DLD1 (cell line): Measurements from ENCODE around the gene SGMS1.
"Not testable (repeated sequence)": the region's sequence is repeated elsewhere in the genome, so short reads cannot be mapped to it uniquely, and the experiment has no call there.

Experiments
- in situ Hi-C: cut with HindIII; loops from 2 replicates; pipeline ENCODE4 v1.10.0; 2017; ENCODE audit warnings: low sequenced_read_pairs

The SGMS1 gene

DNA sequence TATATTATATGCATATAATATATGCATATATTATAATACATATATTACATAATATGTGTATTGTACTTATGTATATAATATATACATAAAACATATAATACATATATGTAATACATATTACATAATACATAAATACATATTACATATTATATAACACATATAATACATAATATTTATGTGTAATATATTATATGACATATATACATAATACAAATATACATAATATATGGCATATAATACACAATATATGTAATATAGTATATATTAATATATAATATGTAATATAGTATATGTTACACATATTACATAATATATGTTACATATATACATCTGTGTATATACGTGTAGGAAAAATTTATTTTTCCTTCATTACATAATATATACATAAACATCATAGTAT is 63.4 kb downstream of the SGMS1 start:
- in situ Hi-C loops = no loop called here

GRCh38 chr10:50558371-50558770 is 65.4 kb downstream of the SGMS1 start:
- in situ Hi-C loops = no loop called here

- in situ Hi-C loops = no loop called here
Observed at GRCh38 chr10:50557130-50557682, 66.5 kb downstream of the SGMS1 start.

DNA sequence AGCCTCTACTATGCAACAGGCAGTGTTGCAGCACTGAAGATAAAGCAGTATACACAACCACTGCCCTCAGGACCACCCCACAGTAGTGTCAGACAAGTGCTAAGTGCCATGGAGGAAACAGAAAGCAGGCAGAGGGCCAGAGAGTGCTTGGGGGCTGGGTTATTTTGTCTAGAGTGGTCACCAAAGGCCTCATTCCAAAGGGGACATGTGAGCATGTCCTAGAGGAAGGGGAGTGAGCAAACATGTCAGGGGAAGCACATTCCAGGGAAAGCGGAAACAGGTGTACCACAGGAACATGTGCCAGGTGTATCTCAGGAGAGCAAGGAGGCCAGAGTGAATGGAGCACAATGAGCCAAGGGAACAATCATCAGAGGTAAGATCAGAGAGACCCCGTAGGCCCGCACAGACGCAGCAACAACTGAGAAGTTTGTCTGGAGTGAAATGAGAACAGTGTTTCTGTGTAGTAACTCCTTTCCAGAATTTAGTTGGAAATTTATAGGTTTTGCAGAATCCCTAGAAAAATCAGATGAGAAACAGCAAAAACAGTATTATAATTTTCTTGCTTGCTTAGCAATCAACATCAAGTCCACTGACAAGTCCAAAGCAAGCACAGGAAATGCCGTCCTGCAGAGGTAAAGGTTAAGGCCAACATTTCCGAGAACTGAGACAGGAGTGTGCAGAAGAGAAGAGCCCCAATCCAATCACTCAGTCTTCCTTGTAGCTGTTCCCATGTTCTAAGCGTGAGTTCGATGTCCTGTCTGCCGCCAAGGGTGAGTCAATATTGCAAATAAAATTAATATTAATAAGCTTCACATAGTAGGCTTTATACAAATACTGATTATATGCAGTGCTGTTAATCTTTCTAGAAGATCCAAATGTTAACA is 67.3 kb downstream of the SGMS1 start:
- in situ Hi-C loops = no loop called here

GRCh38 chr10:50554995-50555568 is 68.7 kb downstream of the SGMS1 start:
- in situ Hi-C loops = no loop called here

DNA sequence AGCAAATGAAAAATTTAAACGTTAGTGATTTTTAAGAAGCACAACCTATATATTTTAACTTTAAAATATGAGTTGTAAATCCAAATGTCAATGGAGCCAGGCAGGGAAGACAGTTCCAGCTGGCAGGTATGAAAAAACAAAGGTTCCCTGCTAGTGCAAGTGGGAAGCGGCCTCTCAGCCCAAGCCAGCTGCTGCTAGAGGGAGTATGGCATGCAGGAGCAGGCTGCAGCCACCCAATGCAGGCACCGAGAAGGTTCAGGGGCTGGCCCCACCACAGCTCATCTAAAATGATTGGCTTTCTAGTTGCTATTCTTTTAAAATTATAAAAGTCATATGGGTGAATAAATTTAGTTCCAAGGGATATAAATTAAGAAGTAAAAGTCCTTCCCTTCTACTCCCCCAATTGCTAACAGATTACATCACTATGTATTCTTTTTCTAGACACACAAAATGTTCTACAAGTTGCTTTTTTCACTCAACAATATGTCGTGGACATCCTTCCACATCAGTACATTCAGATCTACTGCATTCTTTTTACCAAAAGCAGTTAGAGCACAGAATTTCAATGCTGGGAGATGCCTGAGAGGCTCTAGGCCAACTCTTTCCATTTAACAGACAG is 69.3 kb downstream of the SGMS1 start:
- in situ Hi-C loops = no loop called here

- in situ Hi-C loops = no loop called here
Observed at GRCh38 chr10:50552771-50553535, 70.8 kb downstream of the SGMS1 start.

DNA sequence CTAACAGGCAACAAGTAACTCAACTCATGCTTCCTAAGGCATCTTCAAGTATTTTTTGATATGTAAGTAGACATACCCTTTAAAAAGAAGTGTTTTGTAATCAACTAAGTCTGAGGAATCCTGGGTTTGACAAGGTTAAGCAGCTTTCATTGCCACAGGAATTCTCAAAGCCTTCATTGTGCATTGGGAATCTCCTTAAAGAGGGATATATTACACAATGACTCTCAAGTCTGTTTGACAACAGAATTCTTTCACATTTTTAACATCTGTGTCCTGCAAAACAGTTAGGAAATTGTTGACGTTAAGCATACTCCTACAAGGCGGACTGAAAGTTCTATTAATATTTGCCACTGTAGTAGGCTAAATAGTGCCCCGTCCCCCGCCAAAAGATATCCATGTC is 71.4 kb downstream of the SGMS1 start:
- in situ Hi-C loops = no loop called here

DNA sequence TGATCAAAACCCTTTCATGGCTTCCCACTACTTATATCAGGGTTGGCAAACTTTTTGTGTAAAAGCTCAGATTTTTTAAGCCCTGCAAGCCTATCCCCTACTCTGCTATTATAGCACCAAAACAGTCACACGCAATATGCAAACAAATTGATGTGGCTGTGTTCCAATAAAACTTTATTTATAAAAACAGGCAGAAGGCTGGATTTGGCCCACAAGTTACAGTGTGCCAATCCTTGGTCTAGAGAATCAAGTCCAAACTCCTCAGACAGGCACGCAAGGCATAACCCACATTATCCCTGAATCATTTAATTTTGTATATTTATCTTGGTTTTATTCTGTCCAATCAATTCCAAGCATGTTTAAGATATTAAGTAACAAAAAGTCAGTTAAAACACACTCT is 71.9 kb downstream of the SGMS1 start:
- in situ Hi-C loops = no loop called here

DNA sequence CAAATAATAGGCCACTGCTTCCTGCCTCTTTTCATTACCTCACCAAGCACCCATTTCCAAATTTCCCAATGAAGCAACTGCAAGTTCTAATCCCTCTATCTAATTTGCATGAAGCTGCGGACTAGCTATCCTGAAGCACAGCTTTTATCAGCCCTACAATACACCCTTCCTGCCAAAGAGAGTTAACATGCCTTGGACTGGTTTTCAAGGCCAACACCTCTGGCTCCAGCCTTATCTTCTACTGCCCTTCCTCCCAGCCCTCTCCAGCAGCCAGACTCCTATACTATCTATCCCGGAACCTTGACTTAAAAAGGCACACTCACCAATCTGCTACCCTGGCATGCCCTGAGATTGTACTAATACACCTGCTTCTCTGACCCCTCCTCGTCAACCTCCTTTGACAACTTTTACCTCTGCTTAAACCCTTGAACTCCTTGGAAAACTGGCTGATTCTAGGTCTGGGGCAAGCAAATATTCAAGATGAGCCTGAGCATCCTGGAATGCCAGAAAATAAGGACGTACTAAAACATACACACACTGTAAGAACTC is 73.4 kb downstream of the SGMS1 start:
- in situ Hi-C loops = no loop called here

GRCh38 chr10:50549186-50549585 is 74.6 kb downstream of the SGMS1 start:
- in situ Hi-C loops = not testable (repeated sequence)

DNA sequence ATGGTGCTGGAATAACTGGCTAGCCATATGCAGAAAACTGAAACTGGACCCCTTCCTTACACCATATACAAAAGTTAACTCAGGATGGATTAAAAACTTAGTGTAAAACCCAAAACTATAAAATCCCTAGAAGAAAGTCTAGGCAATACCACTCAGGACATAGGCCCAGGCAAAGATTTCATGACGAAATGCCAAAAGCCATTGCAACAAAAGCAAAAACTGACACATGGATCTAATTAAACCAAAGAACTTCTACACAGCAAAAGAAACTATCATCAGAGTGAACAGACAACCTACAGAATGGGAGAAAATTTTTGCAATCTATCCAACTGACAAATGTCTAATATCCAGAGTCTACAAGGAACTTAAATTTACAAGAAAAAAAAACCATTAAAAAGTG is 75.3 kb downstream of the SGMS1 start:
- in situ Hi-C loops = not testable (repeated sequence)

GRCh38 chr10:50546287-50546686 is 77.5 kb downstream of the SGMS1 start:
- in situ Hi-C loops = not testable (repeated sequence)

DNA sequence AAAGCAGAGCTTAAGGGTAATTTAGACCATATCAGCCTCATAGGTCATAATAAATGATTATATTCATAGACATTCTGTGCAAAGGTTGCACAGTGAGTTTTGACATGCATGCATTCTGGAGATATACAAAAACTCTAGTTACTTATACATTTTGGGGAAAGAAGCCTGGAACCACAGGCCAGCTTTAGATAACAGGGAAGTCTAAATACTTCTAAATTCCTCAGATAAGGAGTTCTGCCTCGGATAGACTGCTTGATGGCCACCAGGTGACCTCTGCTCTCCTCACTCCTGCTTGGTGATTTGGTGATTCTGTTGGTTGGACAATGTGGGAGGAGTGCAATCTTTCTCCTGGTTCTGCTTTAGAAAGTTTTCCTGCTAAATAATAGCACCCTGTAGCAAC is 77.9 kb downstream of the SGMS1 start:
- in situ Hi-C loops = no loop called here

DNA sequence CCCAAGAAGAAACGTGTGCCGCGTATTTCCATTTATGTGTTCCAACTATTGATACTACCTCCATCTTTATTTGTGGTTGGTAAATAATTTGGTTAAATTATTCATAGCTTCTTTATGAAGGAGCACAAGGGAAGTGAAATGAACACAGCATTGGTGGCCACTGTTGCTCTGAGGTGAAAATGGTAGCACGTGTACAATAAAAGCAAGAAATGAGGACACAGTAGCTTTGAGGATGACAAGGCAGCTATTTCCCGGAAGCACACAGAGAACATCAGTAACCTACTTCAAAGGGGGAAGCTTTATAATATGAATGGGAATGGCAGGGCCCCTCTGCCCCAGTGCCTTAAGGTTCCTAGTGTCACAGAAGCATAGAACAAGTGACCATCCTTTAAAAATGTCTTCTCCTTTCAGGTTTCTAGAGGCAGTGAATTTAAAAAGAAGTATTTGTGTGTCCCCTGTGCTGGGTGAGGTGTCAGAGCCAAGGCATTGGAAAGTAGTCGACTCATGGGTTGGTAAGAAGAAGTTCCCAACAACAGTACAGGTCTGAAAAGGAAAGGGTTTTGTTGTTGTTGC is 78.8 kb downstream of the SGMS1 start:
- in situ Hi-C loops = no loop called here

- in situ Hi-C loops = no loop called here
Observed at GRCh38 chr10:50544095-50544856, 79.5 kb downstream of the SGMS1 start.

DNA sequence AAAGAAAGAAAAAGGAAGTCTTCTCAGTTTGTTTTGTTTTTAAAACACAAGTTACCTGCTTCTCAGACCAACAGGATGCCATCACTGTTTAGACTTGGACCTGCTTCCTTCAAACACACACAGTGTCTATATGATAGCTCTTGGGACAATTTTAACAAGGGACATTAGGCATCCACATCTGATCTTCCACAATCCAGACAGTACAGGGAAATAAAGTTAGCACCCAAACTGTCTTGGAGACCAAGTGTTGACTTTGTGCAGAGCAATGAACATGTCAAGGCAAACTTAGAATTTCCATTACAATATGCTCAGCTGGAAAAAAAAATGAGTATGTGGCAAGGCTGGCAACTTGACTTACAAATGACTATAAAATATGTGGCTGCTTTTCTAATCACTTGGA is 80.9 kb downstream of the SGMS1 start:
- in situ Hi-C loops = no loop called here

GRCh38 chr10:50541921-50542320 is 81.8 kb downstream of the SGMS1 start:
- in situ Hi-C loops = no loop called here

DNA sequence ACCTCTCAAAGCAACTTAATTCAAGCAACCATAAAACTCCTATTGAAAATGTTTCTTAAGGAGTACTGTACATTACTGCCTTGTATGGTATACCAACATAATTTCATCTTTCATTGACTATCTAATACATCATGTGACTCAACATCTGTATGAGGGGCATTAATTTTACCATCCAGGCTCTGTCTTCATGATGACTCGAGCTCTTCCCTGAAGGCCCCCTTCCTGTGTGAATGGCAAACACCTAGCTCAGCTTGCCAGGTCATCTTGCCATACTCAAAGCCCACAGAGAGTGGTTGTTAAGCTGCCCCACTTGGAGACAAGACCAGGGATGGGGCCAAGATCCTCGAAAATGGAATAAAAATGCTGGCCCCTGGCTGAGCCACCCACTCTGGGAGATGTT is 82.4 kb downstream of the SGMS1 start:
- in situ Hi-C loops = no loop called here

DNA sequence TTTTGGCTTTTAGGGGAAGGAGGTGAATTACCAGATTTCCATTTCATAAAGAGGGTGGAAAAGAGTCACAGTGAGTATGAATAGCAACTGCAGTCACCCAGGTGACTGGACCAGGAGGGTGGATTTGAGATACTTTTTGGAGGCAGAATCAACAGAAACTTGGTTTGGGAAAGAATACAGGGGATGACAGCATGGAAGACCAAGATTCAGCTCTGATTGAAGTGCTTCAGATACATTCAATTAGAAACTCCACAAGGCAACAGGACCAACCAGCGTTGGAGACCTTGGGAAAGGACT is 83.0 kb downstream of the SGMS1 start:
- in situ Hi-C loops = no loop called here
